H1 (cell line): ENCODE data around the gene ZNF536.

Experiments
- CHD7 ChIP-seq: fragments of 300-600 bp; sonication (generic); IDR thresholded peaks from 2 replicates; pipeline ENCODE4 v1.7.1; 2012; ENCODE audit warnings: low read length, moderate library complexity, mild to moderate bottlenecking, inconsistent platforms; ENCODE audit not compliant: insufficient replicate concordance
- CTCF ChIP-seq, 3 experiments: IDR thresholded peaks; 1 replicate in 2 of 3; 2 replicates in 1 of 3; pipeline versions ENCODE4 v1.5.1 to v1.6.1; 2011; ENCODE audit warnings: low read length in 3 of 3, mild to moderate bottlenecking in 3 of 3, inconsistent platforms in 2 of 3, low read depth in 1 of 3, moderate library complexity in 1 of 3; ENCODE audit not compliant: insufficient read depth in 1 of 3; ENCODE audit errors: control extremely low read depth in 1 of 3
- POLR2A ChIP-seq, 2 experiments: IDR thresholded peaks; 1 replicate in 1 of 2; 2 replicates in 1 of 2; pipeline ENCODE4 v1.6.1; 2011; ENCODE audit warnings: low read depth in 2 of 2, low read length in 2 of 2, mild to moderate bottlenecking in 2 of 2; ENCODE audit errors: control extremely low read depth in 1 of 2
- RFX5 ChIP-seq: IDR thresholded peaks from 2 replicates; pipeline ENCODE4 v1.6.1; 2011; ENCODE audit warnings: low read depth, low read length, improper control_type of control experiment, borderline replicate concordance
- YY1 ChIP-seq: IDR thresholded peaks from 2 replicates; pipeline ENCODE4 v1.6.1; 2011; ENCODE audit warnings: low read depth, mild to moderate bottlenecking, low read length
- ZNF274 ChIP-seq: IDR thresholded peaks from 2 replicates; pipeline ENCODE4 v1.7.0; 2012; ENCODE audit warnings: low read length, borderline replicate concordance; ENCODE audit errors: extremely low read depth

GRCh38 chr19:30393729-30394480 lies 21.7 kb downstream of the ZNF536 start:
- no peak for TF ChIP-seq YY1
- TF ChIP-seq CHD7 = no peak
- no peak for TF ChIP-seq ZNF274
- no peak for TF ChIP-seq CTCF (IDR thresholded peaks at IDR 0.05; ENCODE audit: control extremely low read depth in 1 of 3, insufficient read depth in 1 of 3, low read depth in 1 of 3, low read length in 3 of 3)
- no peak for TF ChIP-seq POLR2A (IDR thresholded peaks at IDR 0.05; ENCODE audit: control extremely low read depth in 1 of 2, low read depth in 2 of 2, low read length in 2 of 2)
- no peak for TF ChIP-seq RFX5
